Left renal pelvis (tissue), 4 donors: ENCODE measurements around the gene MROH2A. TPM values are rescaled to one million over a fixed set of nuclear protein-coding genes. Genes with fewer than 3 reads are reported as not detected.
"Not testable (repeated sequence)": the region's sequence is repeated elsewhere in the genome, so short reads cannot be mapped to it uniquely, and the experiment has no call there.

Experiments used
- DNase-seq, 4 donors: peaks; one replicate each; pipeline ENCODE4 v3.0.0-alpha.2; 2013; ENCODE audit warnings: low read depth in 4 of 4, low spot score in 3 of 4
- polyA plus RNA-seq, 4 donors: library from polyadenylated mRNA; unstranded; fragments of 120-200 nt; gene quantifications; one replicate each; pipeline ENCODE4 v1.2.1, GENCODE V29; 2013; ENCODE audit not compliant: insufficient read length in 4 of 4

MROH2A gene
- polyA plus RNA-seq, 4 donors = 0.13 to 0.40 (median 0.14) TPM; not detected in 1

DNA sequence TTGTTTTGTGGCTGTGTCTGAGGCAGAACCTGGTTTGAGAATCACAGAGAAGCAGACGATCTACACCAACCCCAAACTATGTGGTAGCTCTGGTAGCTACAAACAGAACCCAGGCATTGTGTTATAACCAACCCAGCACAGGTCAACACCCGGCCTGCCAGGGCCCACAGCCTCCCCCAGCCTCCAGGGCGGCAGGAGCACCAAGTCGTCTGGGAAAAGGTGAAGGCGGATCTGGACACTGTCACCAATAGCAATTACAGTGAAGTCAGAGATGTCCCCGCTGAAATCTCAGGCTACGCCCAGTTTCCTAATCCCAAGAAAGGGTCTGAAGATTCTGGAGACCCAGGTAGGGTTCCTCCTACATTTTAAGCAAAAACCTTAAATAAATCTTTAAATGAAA lies 72.6 kb downstream of the MROH2A start:
- DNase-seq = no peak

DNA sequence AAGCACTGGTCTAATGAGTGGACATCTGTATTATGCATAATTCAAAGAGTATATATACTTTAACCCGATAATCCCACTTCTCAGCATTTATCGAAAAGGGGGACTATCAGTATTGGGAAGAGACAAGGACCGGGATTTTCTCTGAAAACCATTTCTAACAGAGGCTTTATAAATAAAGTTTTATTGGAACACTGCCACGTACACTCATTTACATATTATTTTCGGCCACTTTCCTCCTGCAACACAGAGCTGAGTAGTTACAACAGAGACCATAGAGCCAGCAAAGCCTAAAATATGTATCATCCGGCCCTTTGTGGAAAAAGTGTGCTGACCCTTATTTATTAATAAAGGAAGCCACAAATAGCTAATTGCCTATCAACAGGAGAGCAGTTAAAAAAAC lies 73.0 kb downstream of the MROH2A start:
- no peak for DNase-seq

DNA sequence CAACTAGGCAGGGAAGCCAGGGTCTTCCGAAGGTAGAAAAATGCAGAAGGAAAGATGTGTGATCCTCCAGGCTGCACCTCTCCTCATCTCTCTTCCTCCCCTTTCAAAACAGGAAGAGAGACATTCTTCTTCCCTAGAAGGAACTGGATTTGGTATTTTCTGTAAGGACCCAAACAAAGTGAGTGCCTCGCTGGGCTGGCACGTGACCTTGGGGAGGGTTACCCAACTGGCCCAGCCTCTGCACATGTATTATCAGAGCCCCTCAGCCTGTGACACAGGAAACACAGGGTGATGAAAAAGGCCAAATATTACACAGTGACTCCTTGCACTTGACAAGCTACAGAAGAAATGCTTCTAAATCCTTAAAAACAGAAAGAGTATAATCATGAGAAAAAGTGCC lies 73.9 kb downstream of the MROH2A start:
- DNase-seq = no peak

DNA sequence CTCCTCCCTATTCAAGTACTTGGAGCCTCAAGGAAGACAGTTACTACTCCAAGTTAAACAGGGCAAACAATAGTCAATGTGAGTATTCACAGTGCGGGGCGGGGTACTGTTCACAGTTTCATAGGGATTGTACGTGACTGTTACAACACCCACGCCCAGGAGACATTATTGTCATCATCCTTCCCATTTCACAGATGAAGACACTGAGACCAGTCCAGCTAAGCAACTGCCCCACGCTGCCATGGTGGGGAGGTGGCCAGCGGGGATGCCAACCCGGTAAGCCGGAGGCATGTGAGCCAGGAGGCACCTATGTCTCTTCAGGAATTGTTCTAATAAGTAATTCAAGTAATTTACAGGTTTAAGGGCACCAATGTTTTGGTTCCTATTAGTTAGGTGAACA lies 75.2 kb downstream of the MROH2A start:
- DNase-seq = no peak

DNA sequence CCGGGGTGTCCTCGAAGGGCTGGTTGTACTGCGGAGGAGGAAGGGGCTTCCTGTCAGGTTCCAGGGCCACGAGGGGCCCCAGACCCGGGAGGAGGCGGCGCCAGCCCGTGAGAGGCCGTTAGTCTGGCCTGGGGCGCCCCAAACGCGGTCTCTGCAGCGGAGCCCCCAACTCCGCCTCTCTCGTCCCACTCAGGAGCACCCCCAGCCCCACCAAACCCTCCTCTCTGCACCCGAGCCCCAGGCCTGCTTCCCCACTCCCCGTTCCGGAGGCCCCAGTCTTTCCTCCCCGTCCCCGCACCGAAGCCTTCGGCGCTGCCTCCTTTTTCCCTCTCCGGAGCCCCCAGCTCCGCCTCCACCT lies 75.7 kb downstream of the MROH2A start:
- DNase-seq = no peak

DNA sequence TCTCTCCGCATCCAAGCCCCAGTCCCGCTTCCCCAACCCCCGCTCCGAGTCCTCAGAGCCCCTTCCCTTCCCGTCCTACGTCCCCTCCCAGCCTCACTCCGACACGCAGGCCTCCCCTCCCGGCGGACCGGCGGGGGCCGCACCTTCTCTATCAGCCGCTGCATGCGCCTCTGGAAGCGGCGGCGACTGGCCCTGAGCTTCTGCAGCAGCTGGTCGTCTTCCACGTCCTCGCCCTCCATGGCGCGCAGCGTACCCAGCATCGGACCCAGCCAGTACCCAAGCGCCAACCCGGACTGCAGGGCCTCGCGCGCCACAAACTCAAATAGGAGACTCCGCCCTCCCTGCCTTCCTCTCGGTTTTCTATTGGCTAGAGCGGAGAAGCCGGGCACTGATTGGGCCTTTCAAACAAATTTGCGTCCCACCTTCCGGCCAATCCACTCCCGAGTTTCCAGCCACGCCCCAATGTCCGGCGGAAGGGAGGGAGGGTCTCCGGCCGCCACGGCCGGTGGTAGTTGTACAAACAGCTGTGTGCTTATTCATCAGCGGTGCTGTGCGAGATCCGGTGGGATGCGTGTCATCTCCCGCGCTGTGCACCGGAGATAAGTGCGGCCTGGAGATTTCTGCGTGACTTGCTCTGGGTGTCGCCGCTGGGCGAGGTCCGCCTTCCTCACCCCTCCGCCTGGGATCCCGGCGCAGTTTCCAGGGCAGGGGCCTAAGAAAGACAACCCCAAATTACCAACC lies 76.3 kb downstream of the MROH2A start, which contains the start of gene HJURP:
HJURP (minus strand) TSS at position 295 of the 741 bp plus-strand sequence; CDS start at position 260, 35 bp downstream.
- peak; percentile 82 to 93 (median 92) for DNase-seq

DNA sequence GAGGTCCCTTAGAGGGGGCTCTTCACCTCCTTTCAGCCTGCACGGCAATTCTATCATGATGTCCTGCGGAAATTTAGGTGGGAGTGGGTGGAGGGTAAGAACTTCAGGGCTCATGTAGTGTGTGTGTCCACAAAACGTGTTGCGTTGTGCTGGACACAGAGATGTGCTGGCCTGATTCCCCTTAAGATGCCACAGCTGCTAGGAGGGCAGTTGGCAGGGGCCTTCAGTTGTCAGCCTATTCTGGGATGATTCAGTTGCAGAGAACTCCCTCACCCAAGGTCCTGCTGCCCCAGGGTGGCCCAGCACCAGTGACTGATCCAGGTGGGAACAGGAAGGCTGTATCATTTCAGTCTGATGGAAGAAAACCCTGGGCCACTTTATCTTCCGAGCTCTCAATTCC lies 77.2 kb downstream of the MROH2A start:
- DNase-seq = no peak

DNA sequence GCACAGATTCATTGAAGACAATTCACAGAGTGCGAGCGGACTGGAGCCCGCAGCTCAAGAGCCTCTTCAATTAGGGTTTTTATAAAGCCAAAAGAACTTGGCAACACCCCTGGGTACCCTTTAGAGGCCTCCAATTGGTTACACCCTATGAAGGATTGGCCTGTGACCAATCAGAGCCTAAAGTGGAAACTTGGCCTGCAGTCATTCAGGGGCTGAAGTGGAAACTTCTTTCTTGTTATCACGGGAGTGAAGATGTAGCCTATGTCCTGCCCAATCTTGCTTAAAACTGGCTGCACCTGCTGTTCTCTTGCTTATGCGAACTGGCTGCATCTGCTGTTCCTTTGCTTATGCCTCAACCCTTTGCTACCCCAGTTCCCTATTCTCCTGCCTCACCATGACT lies 78.1 kb downstream of the MROH2A start:
- DNase-seq = no peak

DNA sequence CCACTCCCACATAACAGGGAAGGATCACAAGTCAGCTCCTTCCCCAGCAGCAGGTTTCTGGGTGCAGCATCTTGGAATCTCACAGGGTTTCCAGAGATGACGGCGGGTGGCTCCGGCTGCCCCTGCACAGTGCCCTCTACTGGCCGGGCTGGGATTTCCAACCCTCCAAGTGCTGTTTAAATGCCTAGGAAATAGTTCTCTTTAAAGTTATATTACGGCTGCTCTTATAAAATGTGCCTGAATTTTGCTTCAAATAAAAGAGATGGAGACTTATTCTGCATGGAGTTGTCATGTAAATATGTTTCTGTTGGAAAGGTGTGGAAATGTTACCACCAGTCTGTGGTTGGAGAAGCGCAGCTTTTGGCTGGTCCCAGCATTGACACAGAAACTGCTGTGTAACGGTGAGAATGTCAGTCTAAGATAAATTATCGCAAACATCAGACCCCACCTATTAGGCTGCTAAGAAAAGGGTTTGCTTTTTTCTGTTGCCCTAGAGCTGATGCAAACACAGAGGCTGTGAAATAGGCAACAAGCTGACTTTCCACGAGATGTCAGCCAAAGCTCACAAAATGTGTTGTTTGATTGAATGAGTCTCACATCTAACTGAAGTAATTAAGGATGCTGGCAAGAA lies 79.5 kb downstream of the MROH2A start:
- DNase-seq = no peak

DNA sequence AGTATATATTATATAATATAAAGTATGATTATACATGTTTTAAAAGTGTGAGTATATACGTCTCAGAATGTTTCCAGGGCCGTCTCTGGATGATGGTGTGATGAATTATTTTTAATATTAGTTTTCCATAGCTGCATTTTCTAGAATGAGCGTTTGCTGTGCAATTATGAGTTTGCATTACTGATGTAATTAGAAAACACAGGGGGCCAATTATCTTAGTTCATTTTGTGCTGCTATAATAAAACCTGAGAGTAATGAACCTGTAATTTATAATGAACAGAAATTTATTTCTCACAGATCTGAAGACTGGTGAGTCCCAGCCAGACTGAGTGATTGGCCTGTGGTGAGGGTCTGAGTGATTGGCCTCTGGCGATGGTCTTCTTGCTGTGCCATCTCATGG lies 80.2 kb downstream of the MROH2A start:
- DNase-seq = no peak

DNA sequence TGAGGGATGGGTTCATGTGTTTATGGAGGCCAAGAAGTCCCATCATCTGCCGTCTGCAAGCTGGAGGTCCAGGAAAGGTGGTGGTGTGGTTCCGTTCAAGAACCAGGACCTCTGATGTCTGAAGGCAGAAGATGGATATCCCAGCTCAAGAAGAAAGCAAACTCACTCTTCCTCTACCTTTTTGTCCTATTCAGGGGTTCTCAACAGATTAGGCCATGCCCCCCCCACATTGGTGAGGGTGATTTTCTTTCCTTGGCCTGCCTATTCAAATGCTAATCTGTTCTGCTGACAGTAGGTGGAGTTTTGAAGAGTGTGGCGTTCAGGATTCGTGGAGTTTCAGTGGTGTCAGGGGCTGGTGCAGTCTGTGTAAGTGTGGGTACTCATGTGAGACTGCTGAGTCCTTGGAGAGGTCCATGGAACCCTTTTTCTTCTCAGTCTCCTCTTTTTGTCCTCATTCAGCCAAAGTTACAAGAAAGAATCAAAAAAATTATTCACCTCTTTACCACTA lies 84.2 kb downstream of the MROH2A start:
- no peak for DNase-seq

DNA sequence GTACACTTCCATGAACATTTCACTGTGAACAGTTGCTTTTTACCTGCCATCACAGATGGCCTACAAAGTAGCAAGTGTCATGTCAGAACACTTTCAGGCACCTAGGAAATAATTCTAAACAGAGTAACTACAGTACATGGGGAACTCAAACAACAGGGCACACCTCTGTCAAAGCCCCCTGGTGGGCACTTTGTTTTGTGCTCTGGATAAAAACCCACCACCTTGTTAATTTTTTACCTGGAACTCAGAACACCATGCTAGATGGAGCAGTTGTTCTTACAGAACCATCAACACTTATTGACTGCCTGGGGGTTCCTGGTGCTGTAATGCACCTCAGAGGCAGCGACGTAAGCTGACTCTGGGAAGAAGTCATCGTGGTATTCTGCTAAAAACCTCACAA lies 87.7 kb downstream of the MROH2A start:
- no peak for DNase-seq

DNA sequence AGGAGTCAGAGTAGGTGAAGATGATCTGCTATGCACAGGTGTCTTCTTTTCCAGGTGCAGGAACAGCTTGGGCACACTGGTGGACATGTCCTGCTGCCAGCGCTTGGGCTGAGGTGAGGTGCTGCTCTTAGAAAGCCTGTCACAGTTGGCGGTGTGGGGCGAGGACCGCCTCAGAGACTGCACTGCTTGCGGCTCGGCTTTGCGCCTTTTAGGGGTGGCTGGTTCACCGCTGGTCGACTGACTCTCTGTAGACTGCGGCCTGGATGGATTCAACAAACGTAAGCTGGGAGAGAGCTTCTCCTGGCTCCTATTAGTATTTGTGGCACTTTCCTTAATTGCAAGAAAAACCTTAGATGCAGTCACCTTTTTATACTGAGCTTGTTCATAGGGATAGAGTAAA lies 88.3 kb downstream of the MROH2A start:
- DNase-seq = no peak

DNA sequence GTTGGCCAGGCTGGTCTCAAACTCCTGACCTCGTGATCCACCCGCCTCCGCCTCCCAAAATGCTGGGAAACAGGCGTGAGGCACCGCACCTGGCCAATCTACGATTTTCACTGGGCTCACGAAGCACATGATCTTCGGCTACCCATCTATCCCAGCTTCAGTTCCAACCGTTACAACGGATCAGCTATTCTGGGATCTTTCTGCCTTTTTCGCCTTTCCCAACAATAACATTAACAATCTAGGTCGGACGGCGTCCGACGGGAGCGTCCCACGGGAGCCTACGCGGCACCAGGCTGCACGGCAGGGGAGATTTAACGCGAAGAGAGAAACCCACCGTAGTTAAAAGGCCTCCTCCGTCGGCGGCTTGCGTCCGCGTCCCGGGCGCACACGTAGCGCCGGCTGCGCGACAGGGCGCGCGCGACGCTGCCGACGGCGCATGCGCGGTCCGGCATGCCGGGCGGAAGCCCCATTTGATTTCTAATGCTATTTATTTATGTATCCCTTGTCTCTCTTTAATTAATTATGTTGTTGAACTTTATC lies 89.9 kb downstream of the MROH2A start, which contains the start of gene MSL3B:
MSL3B (minus strand) TSS at position 394 of the 540 bp plus-strand sequence.
- peak in 1 of 4 donors; percentile 39 for DNase-seq

DNA sequence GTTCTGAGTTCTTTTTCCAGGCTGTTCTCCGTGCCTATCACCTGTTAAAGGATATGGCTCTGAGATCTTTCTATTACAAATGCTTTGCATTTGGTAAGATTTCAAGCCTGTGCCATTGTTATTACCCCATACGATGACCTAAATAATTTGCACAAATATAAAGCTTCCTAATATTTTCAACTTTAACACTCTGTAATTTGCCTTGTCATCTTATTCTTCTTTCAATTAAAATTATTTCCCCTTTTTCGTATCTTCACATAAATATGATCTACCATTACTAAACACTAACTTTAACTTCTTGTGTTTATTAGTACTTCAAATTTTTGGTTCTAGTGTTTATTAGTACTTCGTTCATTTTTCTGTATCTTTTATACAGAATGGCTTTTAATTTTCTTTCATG lies 93.3 kb downstream of the MROH2A start:
- no peak for DNase-seq

DNA sequence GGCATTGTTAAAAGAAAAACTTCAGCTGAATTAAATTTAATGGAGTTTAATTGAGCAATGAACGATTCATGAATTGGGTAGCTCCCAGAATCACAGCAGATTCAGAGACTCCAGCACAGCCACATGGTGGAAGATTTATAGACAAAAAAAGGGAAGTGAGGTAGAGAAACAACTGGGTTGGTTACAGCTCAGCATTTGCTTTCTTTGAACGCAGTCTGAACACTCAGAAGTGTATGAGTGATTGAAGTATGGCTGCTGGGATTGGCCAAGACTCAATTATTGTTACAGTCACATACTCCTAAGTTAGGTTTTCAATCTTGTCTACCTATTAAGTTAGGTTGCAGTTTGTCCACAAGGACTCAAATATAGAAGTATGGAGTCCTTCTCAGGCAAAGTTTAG lies 94.0 kb downstream of the MROH2A start:
- not testable (repeated sequence) for DNase-seq

DNA sequence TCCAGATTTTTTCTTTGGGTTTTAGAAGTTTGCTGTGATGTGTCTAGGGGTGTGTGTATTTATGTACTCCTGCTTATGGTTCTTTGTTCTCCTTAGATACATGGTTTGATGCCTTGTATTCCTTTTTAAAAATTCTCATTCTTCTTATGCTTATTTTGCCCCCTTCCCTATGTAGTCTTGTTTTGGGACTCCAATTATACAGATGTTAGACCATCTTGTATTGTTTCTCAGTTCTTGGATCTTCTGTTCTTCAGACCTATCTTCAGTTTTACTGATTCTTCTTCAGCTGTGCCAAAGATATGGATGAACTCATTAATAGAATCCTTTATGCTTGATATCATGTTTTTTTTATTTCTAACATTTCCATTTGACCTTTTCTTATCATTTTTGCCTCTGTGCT lies 104.2 kb downstream of the MROH2A start:
- DNase-seq = no peak

Other genes with a start within 250 kb of the MROH2A start
- 10 to 100 TPM; 29.3 to 51.8 (median 47.8) TPM for gene USP40, start 211.5 kb upstream of the MROH2A start, polyA plus RNA-seq
- gene UGT1A8, start 160.7 kb upstream of the MROH2A start, polyA plus RNA-seq = not detected
- not detected for gene UGT1A10, start 141.9 kb upstream of the MROH2A start, polyA plus RNA-seq
- 1 to 10 TPM in 3 of 4 donors, under 1 TPM in 1; 0.18 to 6.1 (median 4.0) TPM for gene UGT1A9, start 106.4 kb upstream of the MROH2A start, polyA plus RNA-seq
- under 1 TPM in 1 of 4 donors, not detected in 3; 0.09 TPM for gene UGT1A7, start 96.4 kb upstream of the MROH2A start, polyA plus RNA-seq
- gene UGT1A6, start 85.4 kb upstream of the MROH2A start, polyA plus RNA-seq = 1 to 10 TPM in 3 of 4 donors, under 1 TPM in 1; 0.08 to 5.4 (median 2.9) TPM
- gene UGT1A5, start 65.4 kb upstream of the MROH2A start, polyA plus RNA-seq = not detected
- gene UGT1A4, start 59.6 kb upstream of the MROH2A start, polyA plus RNA-seq = not detected
- not detected for gene UGT1A3, start 49.3 kb upstream of the MROH2A start, polyA plus RNA-seq
- gene UGT1A1, start 18.1 kb upstream of the MROH2A start, polyA plus RNA-seq = under 1 TPM; 0.07 to 0.39 (median 0.23) TPM
- gene HJURP, start 76.2 kb downstream of the MROH2A start, polyA plus RNA-seq = 10 to 100 TPM; 18.7 to 24.3 (median 22.6) TPM
- under 1 TPM in 2 of 4 donors, not detected in 2; 0.26 to 0.29 TPM for gene TRPM8, start 139.0 kb downstream of the MROH2A start, polyA plus RNA-seq